HCT116 (cell line): ENCODE results near the gene YWHAQ.

Experiments used
- CBX3 ChIP-seq: IDR thresholded peaks from 2 replicates; pipeline ENCODE4 v1.6.1; 2012; ENCODE audit warnings: low read depth
- EZH2 ChIP-seq: fragments of 200-600 bp; sonication (generic); IDR thresholded peaks from 2 replicates; pipeline ENCODE4 v1.6.1; 2017; ENCODE audit warnings: antibody characterized with exemption, mixed run types
- EZH2phosphoT487 ChIP-seq: fragments of 200-600 bp; IDR thresholded peaks from 2 replicates; pipeline ENCODE4 v1.6.1; 2018; ENCODE audit warnings: antibody characterized with exemption, borderline replicate concordance
- POLR2A ChIP-seq: IDR thresholded peaks from 2 replicates; pipeline ENCODE4 v1.7.0; 2011; ENCODE audit warnings: borderline replicate concordance; ENCODE audit not compliant: insufficient read depth, insufficient read length; ENCODE audit errors: extremely low read depth
- POLR2AphosphoS5 ChIP-seq: IDR thresholded peaks from 2 replicates; pipeline ENCODE4 v1.6.1; 2011; ENCODE audit warnings: mild to moderate bottlenecking, low read depth, low read length, moderate library complexity
- RAD21 ChIP-seq: IDR thresholded peaks from 2 replicates; pipeline ENCODE4 v1.6.1; 2012; ENCODE audit warnings: low read depth, mild to moderate bottlenecking
- SIN3A ChIP-seq: IDR thresholded peaks from 2 replicates; pipeline ENCODE4 v1.6.1; 2012; ENCODE audit warnings: low read depth
- SP1 ChIP-seq: IDR thresholded peaks from 2 replicates; pipeline ENCODE4 v1.6.1; 2012; ENCODE audit warnings: low read depth
- TF ChIP-seq, protein P1 (sequence below), 3 experiments: fragments of 200-600 bp in 1 of 3; sonication (generic) in 1 of 3; IDR thresholded peaks in 2 of 3; conservative IDR thresholded peaks in 1 of 3; 2 replicates each; pipeline ENCODE4 v1.5.1; 2012 to 2017; ENCODE audit warnings: low read depth in 2 of 3, low read length in 2 of 3, antibody characterized with exemption in 1 of 3, borderline replicate concordance in 1 of 3, control low read depth in 1 of 3, mild to moderate bottlenecking in 1 of 3, mixed read lengths in 1 of 3, mixed run types in 1 of 3, moderate library complexity in 1 of 3; ENCODE audit not compliant: insufficient read depth in 1 of 3

- TF ChIP-seq SP1 (no peak), POLR2A (no peak), SIN3A (no peak), RAD21 (no peak), POLR2AphosphoS5 (no peak), EZH2 (no peak), CBX3 (no peak), EZH2phosphoT487 (no peak)
- TF ChIP-seq, protein P1, sequence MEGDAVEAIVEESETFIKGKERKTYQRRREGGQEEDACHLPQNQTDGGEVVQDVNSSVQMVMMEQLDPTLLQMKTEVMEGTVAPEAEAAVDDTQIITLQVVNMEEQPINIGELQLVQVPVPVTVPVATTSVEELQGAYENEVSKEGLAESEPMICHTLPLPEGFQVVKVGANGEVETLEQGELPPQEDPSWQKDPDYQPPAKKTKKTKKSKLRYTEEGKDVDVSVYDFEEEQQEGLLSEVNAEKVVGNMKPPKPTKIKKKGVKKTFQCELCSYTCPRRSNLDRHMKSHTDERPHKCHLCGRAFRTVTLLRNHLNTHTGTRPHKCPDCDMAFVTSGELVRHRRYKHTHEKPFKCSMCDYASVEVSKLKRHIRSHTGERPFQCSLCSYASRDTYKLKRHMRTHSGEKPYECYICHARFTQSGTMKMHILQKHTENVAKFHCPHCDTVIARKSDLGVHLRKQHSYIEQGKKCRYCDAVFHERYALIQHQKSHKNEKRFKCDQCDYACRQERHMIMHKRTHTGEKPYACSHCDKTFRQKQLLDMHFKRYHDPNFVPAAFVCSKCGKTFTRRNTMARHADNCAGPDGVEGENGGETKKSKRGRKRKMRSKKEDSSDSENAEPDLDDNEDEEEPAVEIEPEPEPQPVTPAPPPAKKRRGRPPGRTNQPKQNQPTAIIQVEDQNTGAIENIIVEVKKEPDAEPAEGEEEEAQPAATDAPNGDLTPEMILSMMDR (IDR thresholded peaks at IDR 0.05 in 2 of 3, conservative IDR thresholded peaks at IDR 0.05 in 1 of 3; ENCODE audit: borderline replicate concordance in 1 of 3, insufficient read depth in 1 of 3, low read depth in 2 of 3, low read length in 2 of 3), result no peak
These were observed 95.6 kb downstream of the YWHAQ start for GRCh38 chr2:9535177-9535576.
